ENCODE results near the gene ALPK1. TPM values are rescaled to one million over a fixed set of nuclear protein-coding genes. Genes with fewer than 3 reads are reported as not detected.

ALPK1 gene
- total RNA-seq, 4 donors from 2014 or later, result 14.8 to 43.8 (median 19.1) TPM

DNA sequence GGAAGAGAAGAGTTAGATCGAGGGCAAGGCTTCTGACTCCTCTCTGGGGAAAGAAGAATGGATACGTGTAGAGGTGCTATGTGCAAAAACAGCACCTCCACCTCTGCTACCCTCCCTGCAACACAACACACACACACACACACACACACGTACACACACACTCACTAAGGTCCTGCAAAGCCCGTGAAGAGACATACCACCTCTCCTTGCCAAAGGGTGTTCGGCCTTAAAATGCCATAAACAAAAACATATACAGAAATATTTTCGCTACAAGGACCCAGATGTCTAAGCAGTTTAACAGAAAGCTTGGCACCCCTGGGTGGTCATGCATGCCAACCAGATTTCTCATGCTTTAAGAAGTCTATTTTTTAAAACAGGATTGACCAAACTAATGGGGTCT, 13.0 kb upstream of the ALPK1 start:
- ATAC-seq (ENCODE audit: low FRiP score), result no peak
- TF ChIP-seq, protein P1, sequence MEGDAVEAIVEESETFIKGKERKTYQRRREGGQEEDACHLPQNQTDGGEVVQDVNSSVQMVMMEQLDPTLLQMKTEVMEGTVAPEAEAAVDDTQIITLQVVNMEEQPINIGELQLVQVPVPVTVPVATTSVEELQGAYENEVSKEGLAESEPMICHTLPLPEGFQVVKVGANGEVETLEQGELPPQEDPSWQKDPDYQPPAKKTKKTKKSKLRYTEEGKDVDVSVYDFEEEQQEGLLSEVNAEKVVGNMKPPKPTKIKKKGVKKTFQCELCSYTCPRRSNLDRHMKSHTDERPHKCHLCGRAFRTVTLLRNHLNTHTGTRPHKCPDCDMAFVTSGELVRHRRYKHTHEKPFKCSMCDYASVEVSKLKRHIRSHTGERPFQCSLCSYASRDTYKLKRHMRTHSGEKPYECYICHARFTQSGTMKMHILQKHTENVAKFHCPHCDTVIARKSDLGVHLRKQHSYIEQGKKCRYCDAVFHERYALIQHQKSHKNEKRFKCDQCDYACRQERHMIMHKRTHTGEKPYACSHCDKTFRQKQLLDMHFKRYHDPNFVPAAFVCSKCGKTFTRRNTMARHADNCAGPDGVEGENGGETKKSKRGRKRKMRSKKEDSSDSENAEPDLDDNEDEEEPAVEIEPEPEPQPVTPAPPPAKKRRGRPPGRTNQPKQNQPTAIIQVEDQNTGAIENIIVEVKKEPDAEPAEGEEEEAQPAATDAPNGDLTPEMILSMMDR (IDR thresholded peaks at IDR 0.05), result no peak
- no peak for DNase-seq (ENCODE audit: low spot score)

DNA sequence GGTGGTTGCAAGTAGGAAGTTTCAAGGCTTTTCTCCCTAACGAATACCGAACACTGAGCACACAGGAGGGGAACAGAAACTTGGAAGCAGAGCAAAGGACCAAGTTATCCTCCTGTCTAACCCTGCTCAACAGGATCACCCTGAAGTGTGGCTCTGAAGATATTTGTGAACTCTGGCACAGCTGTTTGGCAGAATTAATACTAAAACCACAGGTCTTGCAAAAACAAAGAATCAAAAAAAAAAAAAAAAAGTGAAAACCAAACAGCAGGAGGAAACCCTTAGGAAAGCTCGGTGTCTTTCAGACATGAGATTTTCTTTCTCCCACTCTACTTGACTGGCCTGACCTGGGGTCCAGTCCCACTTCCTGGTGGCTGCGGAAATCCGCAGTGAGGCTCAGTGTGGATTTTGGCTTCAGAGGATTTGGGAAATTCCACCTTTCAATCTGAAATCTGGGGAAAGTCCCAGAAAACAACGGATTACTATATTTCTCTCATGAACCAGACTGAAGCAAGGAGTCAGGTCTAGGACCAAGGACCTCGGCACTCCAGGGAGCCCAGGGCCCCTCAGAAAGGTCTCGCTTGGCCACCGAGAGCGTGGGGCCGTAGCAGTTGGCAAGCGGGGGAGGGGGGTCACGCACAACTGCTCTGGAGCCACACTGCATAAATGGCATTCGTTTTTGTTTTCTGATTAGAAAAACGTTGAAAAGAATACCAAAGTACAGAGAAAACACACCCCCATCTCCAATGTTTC, 12.3 kb upstream of the ALPK1 start:
- DNase-seq (ENCODE audit: low spot score) (no peak), ATAC-seq (ENCODE audit: low FRiP score) (peak; percentile 43)
- TF ChIP-seq, protein P1 (IDR thresholded peaks at IDR 0.05), result no peak

DNA sequence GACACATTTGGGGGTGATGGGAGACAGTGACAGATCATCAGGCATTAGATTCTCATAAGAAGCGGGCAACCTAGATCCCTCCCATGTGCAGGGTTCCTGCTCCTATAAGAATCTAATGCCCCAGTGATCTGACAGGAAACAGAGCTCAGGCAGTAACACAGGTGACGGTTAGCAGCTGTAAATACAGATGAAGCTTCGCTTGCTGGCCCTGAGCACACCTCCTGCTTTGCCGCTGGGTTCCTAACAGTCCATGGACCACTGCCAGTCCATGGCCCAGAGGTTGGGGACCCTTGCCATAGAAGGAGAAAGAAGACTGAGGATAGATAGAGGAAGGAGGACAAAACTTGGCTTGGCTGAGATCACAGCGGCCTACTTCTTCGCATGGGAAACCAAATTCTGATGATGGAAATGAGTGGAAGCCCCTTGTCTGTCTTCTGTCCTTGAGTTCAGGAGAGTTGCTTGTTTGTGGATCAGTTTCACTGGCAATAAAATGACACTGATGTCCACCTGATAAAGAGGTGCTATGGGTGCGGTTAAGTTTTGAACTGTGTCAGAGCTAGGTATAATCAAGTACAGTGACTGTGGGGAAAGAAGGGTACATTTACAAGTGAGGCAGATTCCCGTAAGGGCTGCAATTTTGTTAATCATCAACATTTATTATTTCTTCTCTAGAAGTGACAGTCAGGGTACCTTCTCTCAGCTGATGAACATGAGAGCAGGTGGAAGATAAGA, 9.7 kb upstream of the ALPK1 start:
- DNase-seq (ENCODE audit: low spot score) (no peak), ATAC-seq (ENCODE audit: low FRiP score) (no peak)
- TF ChIP-seq, protein P1 (IDR thresholded peaks at IDR 0.05), result no peak

DNA sequence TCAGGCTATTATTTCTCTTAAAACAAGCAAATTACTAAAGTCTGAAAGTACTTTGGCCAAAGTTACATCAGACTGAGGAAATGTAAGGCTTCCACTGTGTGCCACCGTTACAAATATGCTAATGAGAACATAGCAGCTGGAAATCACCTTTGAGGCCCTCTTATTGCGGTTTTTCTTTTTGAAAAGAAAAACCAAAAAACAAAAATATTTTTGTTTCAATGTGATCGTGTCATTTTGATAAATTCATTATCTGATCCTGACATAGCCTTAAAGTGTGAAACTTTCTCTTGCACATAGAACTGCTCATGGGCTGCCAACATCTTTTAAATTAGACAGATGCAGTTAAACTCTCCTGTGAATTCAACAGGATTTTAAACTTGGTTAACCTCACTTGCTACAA, 8.7 kb upstream of the ALPK1 start:
- TF ChIP-seq, protein P1 (IDR thresholded peaks at IDR 0.05), result no peak

DNA sequence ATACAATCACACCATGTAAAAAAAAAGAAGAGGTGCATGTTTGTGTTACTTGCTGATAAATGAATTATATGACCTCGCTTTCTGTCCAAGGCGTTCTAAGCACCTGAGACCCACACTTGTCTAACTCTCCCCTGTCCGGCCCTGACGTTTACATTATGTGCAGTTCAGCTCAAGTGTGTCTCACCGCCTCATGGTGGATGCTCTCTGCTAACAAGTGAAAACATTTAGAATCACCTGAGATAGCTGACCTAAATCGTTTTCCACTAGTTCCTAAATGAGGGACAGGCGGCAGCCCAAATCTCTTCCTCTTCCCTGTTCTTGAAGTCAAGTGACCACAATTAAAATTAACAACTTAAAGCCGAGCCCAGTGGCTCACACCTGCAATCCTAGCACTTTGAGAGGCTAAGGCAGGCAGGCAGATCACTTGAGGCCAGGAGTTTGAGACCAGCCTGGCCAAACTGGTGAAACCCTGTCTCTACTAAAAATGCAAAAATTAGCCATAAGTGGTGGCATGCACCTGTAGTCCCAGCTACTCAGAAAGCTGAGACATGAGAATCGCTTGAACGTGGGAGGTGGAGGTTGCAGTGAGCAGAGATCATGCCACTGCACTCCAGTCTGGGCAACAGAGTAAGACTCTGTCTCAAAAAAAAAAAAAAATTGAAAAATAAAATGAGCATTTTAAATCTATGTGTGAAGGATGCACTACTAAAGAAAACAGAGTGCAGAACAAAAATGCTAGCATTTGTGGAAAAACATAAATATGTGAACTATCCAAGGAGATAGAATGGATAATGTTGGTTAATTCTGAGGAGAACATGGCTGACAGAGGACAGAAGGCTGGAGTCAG, 7.5 kb upstream of the ALPK1 start:
- TF ChIP-seq, protein P1 (IDR thresholded peaks at IDR 0.05), result no peak
- ATAC-seq (ENCODE audit: low FRiP score), result no peak
- DNase-seq (ENCODE audit: low spot score), result no peak

More for the DNA sequence above, 8.7 kb upstream of the ALPK1 start:
- ATAC-seq (ENCODE audit: low FRiP score), result no peak
- DNase-seq (ENCODE audit: low spot score), result no peak

DNA sequence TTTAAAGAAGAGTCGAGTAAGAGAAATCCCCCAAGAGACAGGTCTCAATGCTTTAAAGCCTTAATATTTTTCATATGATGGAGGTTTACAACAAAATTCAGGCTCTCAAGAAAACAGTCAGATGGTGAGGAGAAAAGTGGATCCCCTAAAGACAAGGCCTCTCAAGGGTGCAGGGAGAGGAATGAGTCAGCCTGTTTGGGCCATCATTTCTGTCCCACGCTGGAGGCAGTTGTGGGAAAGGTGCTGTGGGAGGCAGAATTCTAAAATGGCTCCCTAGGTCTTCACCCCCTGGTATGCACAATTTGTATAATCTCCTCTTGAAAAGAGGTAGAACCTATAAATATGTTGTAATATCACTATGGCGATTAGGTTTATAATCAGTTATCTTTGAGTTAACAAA, 6.8 kb upstream of the ALPK1 start:
- TF ChIP-seq, protein P1 (IDR thresholded peaks at IDR 0.05), result no peak
- ATAC-seq (ENCODE audit: low FRiP score) (no peak), DNase-seq (ENCODE audit: low spot score) (no peak)
